Stimulated activated CD8-positive, alpha-beta memory T cell treated with anti-CD3 and anti-CD28 coated beads, Interleukin-15, amount 100 ng/mL, for 4 hours (primary cell): ENCODE data around the gene KRTAP10-11.
"Not testable (repeated sequence)": the region's sequence is repeated elsewhere in the genome, so short reads cannot be mapped to it uniquely, and the experiment has no call there.

ENCODE experiments used
- DNase-seq, 2 donors: peaks; one replicate each; pipeline ENCODE4 v3.0.0-alpha.2; 2020; ENCODE audit warnings: low read depth in 2 of 2

Gene KRTAP10-11

GRCh38 chr21:44615466-44615865, 30.7 kb upstream of the KRTAP10-11 start:
- DNase-seq, result no peak

GRCh38 chr21:44615911-44616590, 30.2 kb upstream of the KRTAP10-11 start:
- no peak for DNase-seq

- DNase-seq, result no peak
These were observed 29.7 kb upstream of the KRTAP10-11 start for GRCh38 chr21:44616591-44616926.

GRCh38 chr21:44617071-44617501, 29.1 kb upstream of the KRTAP10-11 start:
- no peak for DNase-seq

GRCh38 chr21:44618504-44618903, 27.7 kb upstream of the KRTAP10-11 start:
- DNase-seq, result no peak

GRCh38 chr21:44618909-44619308, 27.3 kb upstream of the KRTAP10-11 start:
- DNase-seq, result peak; percentile 27 to 53

GRCh38 chr21:44619886-44620285, 26.3 kb upstream of the KRTAP10-11 start:
- no peak for DNase-seq

- DNase-seq, result no peak
These were observed 22.6 kb upstream of the KRTAP10-11 start for GRCh38 chr21:44623575-44623974.

- no peak for DNase-seq
These were observed 20.5 kb upstream of the KRTAP10-11 start for GRCh38 chr21:44625756-44626155.

- no peak for DNase-seq
These were observed 20.0 kb upstream of the KRTAP10-11 start for GRCh38 chr21:44626262-44626661.

- DNase-seq, result no peak
These were observed 19.5 kb upstream of the KRTAP10-11 start, which contains the start of gene KRTAP10-9 for GRCh38 chr21:44626673-44627143. KRTAP10-9 (plus strand) TSS chr21:44627093; CDS start chr21:44627172, 79 bp downstream.

GRCh38 chr21:44627181-44627822, 18.9 kb upstream of the KRTAP10-11 start:
- DNase-seq, result not testable (repeated sequence)

- DNase-seq, result not testable (repeated sequence)
These were observed 18.4 kb upstream of the KRTAP10-11 start for GRCh38 chr21:44627831-44628233.

GRCh38 chr21:44628707-44629391, 17.4 kb upstream of the KRTAP10-11 start:
- no peak for DNase-seq

GRCh38 chr21:44630440-44630839, 15.8 kb upstream of the KRTAP10-11 start:
- DNase-seq, result no peak

GRCh38 chr21:44632067-44632466, 14.1 kb upstream of the KRTAP10-11 start:
- DNase-seq, result no peak

- DNase-seq, result no peak
These were observed 9.8 kb upstream of the KRTAP10-11 start for GRCh38 chr21:44636209-44637017.

GRCh38 chr21:44637018-44637850, 9.0 kb upstream of the KRTAP10-11 start, which contains the start of gene KRTAP10-10:
KRTAP10-10 (plus strand) TSS chr21:44637356; CDS start chr21:44637418, 62 bp downstream.
- no peak for DNase-seq

GRCh38 chr21:44637851-44638348, 8.3 kb upstream of the KRTAP10-11 start:
- not testable (repeated sequence) for DNase-seq

GRCh38 chr21:44638506-44639330, 7.5 kb upstream of the KRTAP10-11 start:
- not testable (repeated sequence) for DNase-seq
